ENCODE measurements around the gene ASGR1. TPM values are rescaled to one million over a fixed set of nuclear protein-coding genes. Genes with fewer than 3 reads are reported as not detected.

The ASGR1 gene
- total RNA-seq, 2 donors from 2014 or later, result 6.8 to 14.2 TPM

DNA sequence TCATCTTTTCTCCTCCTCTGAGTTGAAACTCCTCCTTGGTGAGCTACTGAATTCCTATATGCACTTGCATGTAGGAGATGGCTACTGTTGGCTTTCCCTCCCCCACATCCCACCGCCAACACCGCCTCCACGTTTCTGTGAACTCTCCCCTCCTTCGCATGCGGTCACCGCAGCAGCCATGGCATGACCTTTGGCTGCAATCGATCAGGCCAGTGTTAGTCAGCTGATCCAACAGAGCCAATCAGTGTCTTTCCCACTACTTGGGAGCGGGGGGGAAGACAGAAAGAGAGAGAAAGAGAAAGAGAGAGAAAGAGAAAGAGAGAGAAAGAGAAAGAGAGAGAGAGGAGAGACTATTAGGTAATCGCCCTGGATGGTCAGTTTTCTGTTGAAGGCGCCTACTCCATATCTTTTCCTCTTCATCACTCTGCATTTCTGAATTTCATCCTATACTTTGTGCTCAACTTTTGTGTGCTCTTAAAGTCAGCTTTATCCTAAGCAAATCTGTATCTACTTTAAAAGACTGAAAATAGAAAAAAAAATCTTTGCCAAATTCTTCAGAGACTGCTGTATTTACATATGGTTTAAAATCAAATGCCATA lies 22.7 kb downstream of the ASGR1 start:
- H3K4me1 ChIP-seq (ENCODE audit: control insufficient read depth, insufficient read depth, low read length), result no peaks in the 10 kb centered on the region
- Mint-ChIP-seq H3K27ac (no peak overlapping the region), H3K4me3 (no peak overlapping the region), H3K36me3 (ENCODE audit: low read depth) (no peaks in the 10 kb centered on the region), H3K9me3 (peaks cover 2% of the 10 kb centered on the region), H3K27me3 (ENCODE audit: insufficient read depth) (peaks cover 22% of the 10 kb centered on the region), H3K4me1 (peaks cover 4% of the 10 kb centered on the region)
- no peak for TF ChIP-seq CTCF (conservative IDR thresholded peaks at IDR 0.05)
- no peaks in the 10 kb centered on the region for H3K36me3 ChIP-seq (ENCODE audit: control insufficient read depth, insufficient read depth, low read length)
- no peaks in the 10 kb centered on the region for H3K27me3 ChIP-seq (ENCODE audit: control insufficient read depth, insufficient read depth, low read length, poor library complexity, severe bottlenecking)
- no peak overlapping the region for H3K27ac ChIP-seq (ENCODE audit: low read depth, low read length)
- H3K9me3 ChIP-seq (ENCODE audit: control insufficient read depth, low read length), result no peaks in the 10 kb centered on the region
- DNase-seq, result peak; percentile 53
- H3K9ac ChIP-seq (ENCODE audit: extremely low read depth, low read length, poor library complexity, severe bottlenecking), result no peak overlapping the region
- H3K4me3 ChIP-seq (ENCODE audit: low read length), result no peak overlapping the region
- WGBS, 2 experiments (ENCODE audit: insufficient coverage in 1 of 2, insufficient read length in 1 of 2), result 84 to 100% methylated on average over 1 to 9 of the region's 10 CpGs

- peak; percentile 35 for TF ChIP-seq CTCF (conservative IDR thresholded peaks at IDR 0.05)
- Mint-ChIP-seq H3K9me3 (no peaks in the 10 kb centered on the region), H3K36me3 (ENCODE audit: low read depth) (no peaks in the 10 kb centered on the region), H3K4me3 (no peak overlapping the region), H3K4me1 (peaks cover 6% of the 10 kb centered on the region), H3K27ac (no peak overlapping the region), H3K27me3 (ENCODE audit: insufficient read depth) (peaks cover 1% of the 10 kb centered on the region)
- WGBS, 2 experiments (ENCODE audit: insufficient coverage in 1 of 2, insufficient read length in 1 of 2), result 65 to 89% methylated on average over 2 to 3 of the region's 3 CpGs
- no peaks in the 10 kb centered on the region for H3K4me1 ChIP-seq (ENCODE audit: control insufficient read depth, insufficient read depth, low read length)
- no peak for DNase-seq
- no peaks in the 10 kb centered on the region for H3K27me3 ChIP-seq (ENCODE audit: control insufficient read depth, insufficient read depth, low read length, poor library complexity, severe bottlenecking)
- H3K27ac ChIP-seq (ENCODE audit: low read depth, low read length), result no peak overlapping the region
- no peaks in the 10 kb centered on the region for H3K9me3 ChIP-seq (ENCODE audit: control insufficient read depth, low read length)
- no peaks in the 10 kb centered on the region for H3K36me3 ChIP-seq (ENCODE audit: control insufficient read depth, insufficient read depth, low read length)
- H3K9ac ChIP-seq (ENCODE audit: extremely low read depth, low read length, poor library complexity, severe bottlenecking), result no peak overlapping the region
- no peak overlapping the region for H3K4me3 ChIP-seq (ENCODE audit: low read length)
Observed at GRCh38 chr17:7147772-7148171, 31.4 kb downstream of the ASGR1 start.

DNA sequence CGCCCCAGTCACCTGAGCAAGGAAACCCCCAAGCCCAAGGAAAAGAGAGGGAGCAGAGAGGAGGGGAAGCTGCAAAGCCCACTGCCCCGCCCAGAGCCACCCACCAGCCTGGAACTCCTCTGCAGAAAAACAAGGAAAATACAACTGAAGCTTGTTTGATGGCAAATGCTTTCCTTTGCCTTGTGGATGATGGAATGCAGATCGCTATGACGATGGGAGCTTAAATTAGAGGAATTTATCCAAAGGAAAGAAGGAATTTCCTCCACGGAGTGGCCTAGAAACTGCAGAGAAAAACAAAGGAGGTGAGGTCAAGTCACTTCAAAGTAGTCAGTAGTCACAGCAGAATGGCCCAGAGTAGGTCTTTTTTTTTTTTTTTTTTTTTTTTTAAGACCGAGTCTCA lies 33.1 kb downstream of the ASGR1 start:
- Histone ChIP-seq H3K9ac (ENCODE audit: extremely low read depth, low read length, poor library complexity, severe bottlenecking) (no peak overlapping the region), H3K4me1 (ENCODE audit: control insufficient read depth, insufficient read depth, low read length) (no peaks in the 10 kb centered on the region), H3K9me3 (ENCODE audit: control insufficient read depth, low read length) (no peaks in the 10 kb centered on the region), H3K27ac (ENCODE audit: low read depth, low read length) (peak overlapping the region; percentile 74), H3K36me3 (ENCODE audit: control insufficient read depth, insufficient read depth, low read length) (no peaks in the 10 kb centered on the region), H3K4me3 (ENCODE audit: low read length) (no peak overlapping the region), H3K27me3 (ENCODE audit: control insufficient read depth, insufficient read depth, low read length, poor library complexity, severe bottlenecking) (no peaks in the 10 kb centered on the region)
- Mint-ChIP-seq H3K27ac (no peak overlapping the region), H3K36me3 (ENCODE audit: low read depth) (no peaks in the 10 kb centered on the region), H3K27me3 (ENCODE audit: insufficient read depth) (no peaks in the 10 kb centered on the region), H3K4me3 (no peak overlapping the region), H3K9me3 (no peaks in the 10 kb centered on the region), H3K4me1 (peaks cover 18% of the 10 kb centered on the region)
- DNase-seq, result peak; percentile 67
- no peak for TF ChIP-seq CTCF (conservative IDR thresholded peaks at IDR 0.05)
- WGBS, 2 experiments (ENCODE audit: insufficient coverage in 1 of 2, insufficient read length in 1 of 2), result 31 to 55% methylated on average over 4 to 6 of the region's 6 CpGs

Data from endodermal cell (in vitro differentiated cells).